WTC11 (cell line): ENCODE measurements around the gene DNAJB8. TPM values are rescaled to one million over a fixed set of nuclear protein-coding genes. Genes with fewer than 3 reads are reported as not detected.

Experiments used
- ATAC-seq: fragments of 200-7000 bp; cut with Tn5 transposase; 2 replicates; pipeline ENCODE4 v1.10.0; 2021; ENCODE audit warnings: mild to moderate bottlenecking, moderate library complexity
- CTCF ChIA-PET: fragments of 300-600 bp; sonication (Branson Sonifier 250); formaldehyde crosslinking; loops from one replicate; lab custom pipeline; 2021; ENCODE audit warnings: antibody characterized with exemption; lab: Charles Lee
- POLR2A ChIA-PET: fragments of 350-600 bp; sonication (Branson Sonifier 250); formaldehyde crosslinking; loops from one replicate; lab custom pipeline; 2021; ENCODE audit warnings: antibody characterized with exemption; lab: Charles Lee
- DNase-seq: peaks from one replicate; pipeline ENCODE4 v3.0.0; 2021; ENCODE audit warnings: low spot score
- H3K27ac Mint-ChIP-seq: 2 replicates; pipeline ENCODE4 v1.8.0; 2021; ENCODE audit warnings: mixed read lengths
- H3K27me3 Mint-ChIP-seq: 2 replicates; pipeline ENCODE4 v1.8.0; 2021; ENCODE audit warnings: low read depth, mild to moderate bottlenecking, moderate library complexity, mixed read lengths
- H3K36me3 Mint-ChIP-seq: 2 replicates; pipeline ENCODE4 v1.8.0; 2021; ENCODE audit warnings: mixed read lengths
- H3K4me1 Mint-ChIP-seq: 2 replicates; pipeline ENCODE4 v1.8.0; 2022; ENCODE audit warnings: mixed read lengths
- H3K4me3 Mint-ChIP-seq: 2 replicates; pipeline ENCODE4 v1.8.0; 2021; ENCODE audit warnings: mild to moderate bottlenecking, moderate library complexity, mixed read lengths
- H3K9me3 Mint-ChIP-seq: 2 replicates; pipeline ENCODE4 v1.8.0; 2021; ENCODE audit warnings: mixed read lengths
- AR ChIP-seq: fragments of 250-450 bp; sonication (Bioruptor Pico); IDR thresholded peaks from 2 replicates; pipeline ENCODE4 v1.9.0; 2021; ENCODE audit warnings: mild to moderate bottlenecking
- ERG ChIP-seq: fragments of 250-450 bp; sonication (Bioruptor Pico); IDR thresholded peaks from 2 replicates; pipeline ENCODE4 v1.8.0; 2021; ENCODE audit warnings: mild to moderate bottlenecking
- GTF2I ChIP-seq: fragments of 250-450 bp; sonication (Bioruptor Pico); conservative IDR thresholded peaks from 2 replicates; pipeline ENCODE4 v1.4.0; 2021; ENCODE audit warnings: mild to moderate bottlenecking
- NFE2L1 ChIP-seq: sonication (generic); formaldehyde crosslinking; IDR thresholded peaks from 2 replicates; pipeline ENCODE4 v1.8.1; 2023; ENCODE audit warnings: missing genetic modification reagents
- NFYB ChIP-seq: sonication (generic); formaldehyde crosslinking; conservative IDR thresholded peaks from 2 replicates; pipeline ENCODE4 v1.8.0; 2022; ENCODE audit warnings: low read depth, missing genetic modification reagents
- OVOL2 ChIP-seq: fragments of 250-450 bp; sonication (Bioruptor Pico); IDR thresholded peaks from 2 replicates; pipeline ENCODE4 v1.9.0; 2021; ENCODE audit warnings: mild to moderate bottlenecking, borderline replicate concordance
- PREB ChIP-seq: sonication (generic); formaldehyde crosslinking; IDR thresholded peaks from 2 replicates; pipeline ENCODE4 v1.8.1; 2022; ENCODE audit warnings: mild to moderate bottlenecking, missing genetic modification reagents, moderate library complexity, borderline replicate concordance
- PRRX2 ChIP-seq: fragments of 250-450 bp; sonication (Bioruptor Pico); IDR thresholded peaks from 2 replicates; pipeline ENCODE4 v1.8.0; 2021; ENCODE audit warnings: mild to moderate bottlenecking
- RELA ChIP-seq: sonication (generic); formaldehyde crosslinking; IDR thresholded peaks from 2 replicates; pipeline ENCODE4 v1.8.1; 2022; ENCODE audit warnings: missing genetic modification reagents, mild to moderate bottlenecking, borderline replicate concordance
- RORB ChIP-seq: fragments of 250-450 bp; sonication (Bioruptor Pico); IDR thresholded peaks from 2 replicates; pipeline ENCODE4 v1.9.0; 2021; ENCODE audit warnings: mild to moderate bottlenecking
- SMAD4 ChIP-seq: sonication (generic); formaldehyde crosslinking; IDR thresholded peaks from 2 replicates; pipeline ENCODE4 v1.8.0; 2022; ENCODE audit warnings: mild to moderate bottlenecking, missing genetic modification reagents
- STAT6 ChIP-seq: sonication (generic); formaldehyde crosslinking; conservative IDR thresholded peaks from 2 replicates; pipeline ENCODE4 v1.8.1; 2023; ENCODE audit warnings: mild to moderate bottlenecking, low read depth, missing genetic modification reagents, moderate library complexity
- ZBTB21 ChIP-seq: sonication (generic); formaldehyde crosslinking; IDR thresholded peaks from 2 replicates; pipeline ENCODE4 v1.8.1; 2023; ENCODE audit warnings: mild to moderate bottlenecking, missing genetic modification reagents, borderline replicate concordance
- ZBTB43 ChIP-seq: sonication (generic); formaldehyde crosslinking; IDR thresholded peaks from 2 replicates; pipeline ENCODE4 v1.8.1; 2023; ENCODE audit warnings: mild to moderate bottlenecking, missing genetic modification reagents
- ZNF232 ChIP-seq: sonication (generic); formaldehyde crosslinking; IDR thresholded peaks from 2 replicates; pipeline ENCODE4 v1.8.0; 2022; ENCODE audit warnings: mild to moderate bottlenecking, missing genetic modification reagents
- ZNF263 ChIP-seq: sonication (generic); formaldehyde crosslinking; IDR thresholded peaks from 2 replicates; pipeline ENCODE4 v1.8.1; 2022; ENCODE audit warnings: low read depth, mild to moderate bottlenecking, moderate library complexity, missing genetic modification reagents
- ZNF317 ChIP-seq: sonication (generic); formaldehyde crosslinking; IDR thresholded peaks from 2 replicates; pipeline ENCODE4 v1.8.1; 2023; ENCODE audit warnings: low read depth, mild to moderate bottlenecking, moderate library complexity, missing genetic modification reagents, borderline replicate concordance
- ZSCAN18 ChIP-seq: fragments of 250-450 bp; sonication (Bioruptor Pico); IDR thresholded peaks from 2 replicates; pipeline ENCODE4 v2.1.2; 2022; ENCODE audit warnings: mild to moderate bottlenecking, moderate library complexity
- total RNA-seq: library from RNA; stranded (reverse); gene quantifications from 3 replicates; pipeline ENCODE4 v1.2.3, GENCODE V29; 2021

Gene DNAJB8
- total RNA-seq, 1 experiment from 2014 or later = not detected

GRCh38 chr3:128503164-128503651, 36.5 kb upstream of the DNAJB8 start (continued):
- TF ChIP-seq SMAD4 (CRISPR knock-in tag) (no peak), PRRX2 (CRISPR knock-in tag) (no peak), PREB (CRISPR knock-in tag) (no peak), ZNF263 (CRISPR knock-in tag) (no peak), GTF2I (CRISPR knock-in tag) (no peak), ZNF232 (CRISPR knock-in tag) (no peak), STAT6 (CRISPR knock-in tag) (no peak), RELA (no peak)

GRCh38 chr3:128502712-128503111, 36.0 kb upstream of the DNAJB8 start:
- Mint-ChIP-seq H3K36me3 (no peaks in the 10 kb centered on the region), H3K4me1 (no peaks in the 10 kb centered on the region), H3K27ac (no peak overlapping the region), H3K4me3 (no peak overlapping the region), H3K9me3 (peaks cover 9% of the 10 kb centered on the region), H3K27me3 (peaks cover 51% of the 10 kb centered on the region)
- POLR2A ChIA-PET = no interaction called here
- DNase-seq = no peak
- TF ChIP-seq ZNF317 (CRISPR knock-in tag) = no peak
- no peak for TF ChIP-seq ZSCAN18 (CRISPR knock-in tag)
- TF ChIP-seq ERG = no peak
- no peak for TF ChIP-seq NFE2L1 (CRISPR knock-in tag)
- no peak for TF ChIP-seq ZBTB43 (CRISPR knock-in tag)
- no peak for TF ChIP-seq NFYB (CRISPR knock-in tag)
- TF ChIP-seq OVOL2 (CRISPR knock-in tag) = no peak
- TF ChIP-seq ZBTB21 (CRISPR knock-in tag) = no peak
- TF ChIP-seq AR = no peak
- TF ChIP-seq RORB = no peak
- ATAC-seq = no peak
- CTCF ChIA-PET = interaction anchor here (0.6 to 1.8 kb wide), 7 partner anchors 62 to 230 kb away, joined by 3 to 21 read pairs (median 5); no protein-coding TSS in a partner anchor
